NCI-H1694 treated with DMSO at 0.1 percent for 48 hours (cell line): ENCODE results near the gene FCHSD2.
"Not testable (repeated sequence)": the region's sequence is repeated elsewhere in the genome, so short reads cannot be mapped to it uniquely, and the experiment has no call there.

Experiments
- DNase-seq: peaks from one replicate; lab custom pipeline; 2025; lab: John Stamatoyannopoulos, UW

Gene FCHSD2

DNA sequence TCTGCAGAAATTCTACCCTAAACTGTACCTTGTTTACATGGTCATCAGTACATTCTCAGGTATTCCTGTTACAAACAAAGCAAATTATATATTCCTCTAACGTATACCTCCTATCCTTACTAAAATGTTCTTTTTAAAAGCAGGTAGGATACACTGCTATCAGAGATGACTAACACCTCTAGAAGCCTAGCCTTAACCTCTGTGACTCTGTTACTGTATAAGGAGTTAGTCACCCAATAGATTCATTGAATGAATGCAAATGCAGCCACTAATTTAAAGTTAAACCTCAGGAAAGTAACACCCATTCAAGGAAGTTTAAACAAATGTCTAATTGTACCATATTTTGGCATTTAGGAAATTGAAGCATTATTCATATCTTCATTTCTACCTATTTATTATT lies 82.2 kb downstream of the FCHSD2 start:
- no peak for DNase-seq

DNA sequence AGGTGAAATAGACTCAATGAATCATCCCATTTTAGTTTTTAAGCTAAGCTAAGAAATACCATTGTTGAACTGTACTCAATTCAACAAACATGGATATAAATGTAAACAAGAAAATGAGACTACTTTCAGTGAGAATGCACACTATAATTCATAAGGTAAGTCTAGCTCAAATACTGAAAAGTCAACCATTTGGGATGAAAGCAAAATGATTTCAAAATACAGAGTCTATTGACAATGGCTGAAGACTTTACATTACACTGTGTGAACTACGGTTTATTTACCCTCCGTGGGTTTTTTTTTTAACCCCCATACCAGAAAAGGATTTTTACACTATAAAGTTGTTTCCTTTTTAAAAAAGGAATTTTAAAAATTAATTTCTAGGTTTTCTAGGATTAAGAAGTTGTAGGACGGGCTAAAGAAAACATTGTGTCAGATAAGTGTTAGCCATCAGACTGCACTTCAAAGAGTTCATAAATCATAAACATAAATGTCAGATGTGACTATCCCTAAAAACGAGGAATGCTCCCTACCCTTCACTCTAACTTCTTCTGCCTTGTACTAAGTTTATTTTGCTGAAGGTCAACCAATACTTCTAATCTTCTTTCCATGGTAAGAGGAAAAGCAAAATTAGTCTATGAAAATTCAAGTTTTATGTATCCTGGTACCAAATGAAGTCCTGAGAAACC lies 83.0 kb downstream of the FCHSD2 start:
- DNase-seq: no peak

DNA sequence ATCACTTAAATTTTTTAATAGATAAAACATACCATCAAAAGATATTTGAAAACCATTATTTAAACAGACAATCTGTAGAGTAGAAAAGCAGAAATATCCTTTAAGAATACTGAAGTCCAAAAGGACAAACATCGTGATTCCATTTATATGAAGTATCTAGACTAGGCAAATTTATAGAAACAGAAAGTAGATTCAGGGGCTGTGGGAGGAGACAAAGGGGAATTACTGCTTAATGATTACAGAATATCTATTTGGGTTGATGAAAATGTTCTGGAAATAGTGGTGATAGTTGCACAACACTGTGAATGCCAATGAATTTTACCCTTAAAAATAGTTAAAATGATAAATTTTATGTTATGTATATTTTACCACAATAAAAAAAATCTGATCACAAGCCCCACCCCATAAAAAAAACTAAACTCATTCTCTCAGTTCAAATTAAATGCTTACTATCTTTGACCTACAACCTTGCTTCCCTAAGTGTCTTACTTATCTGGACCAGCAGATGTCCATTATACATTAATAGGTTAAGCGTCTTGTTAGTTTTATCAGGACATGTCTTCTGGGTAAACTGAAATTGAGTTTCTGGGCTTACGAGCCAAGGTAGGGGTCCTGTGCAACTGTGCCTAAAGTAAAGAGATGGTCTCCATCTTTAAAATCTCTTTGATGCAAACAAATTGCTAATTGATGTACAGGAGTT lies 86.3 kb downstream of the FCHSD2 start:
- DNase-seq: no peak

DNA sequence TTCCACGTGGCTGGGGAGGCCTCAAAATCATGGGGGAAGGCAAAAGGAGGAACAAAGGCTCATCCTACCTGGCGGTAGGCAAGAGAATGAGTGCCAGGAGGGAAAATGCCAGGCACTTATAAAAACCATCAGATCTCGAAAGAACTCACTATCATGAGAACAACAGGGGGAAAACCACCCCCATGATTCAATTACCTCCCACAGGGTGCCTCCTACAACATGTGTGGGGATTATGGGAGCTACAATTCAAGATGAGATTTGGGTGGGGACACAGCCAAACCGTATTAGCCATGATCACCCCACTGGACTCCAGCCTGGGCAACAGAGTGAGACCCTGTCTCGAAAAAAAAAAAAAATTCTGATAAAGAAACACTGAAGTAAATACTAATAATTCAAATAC lies 87.1 kb downstream of the FCHSD2 start:
- DNase-seq: no peak

DNA sequence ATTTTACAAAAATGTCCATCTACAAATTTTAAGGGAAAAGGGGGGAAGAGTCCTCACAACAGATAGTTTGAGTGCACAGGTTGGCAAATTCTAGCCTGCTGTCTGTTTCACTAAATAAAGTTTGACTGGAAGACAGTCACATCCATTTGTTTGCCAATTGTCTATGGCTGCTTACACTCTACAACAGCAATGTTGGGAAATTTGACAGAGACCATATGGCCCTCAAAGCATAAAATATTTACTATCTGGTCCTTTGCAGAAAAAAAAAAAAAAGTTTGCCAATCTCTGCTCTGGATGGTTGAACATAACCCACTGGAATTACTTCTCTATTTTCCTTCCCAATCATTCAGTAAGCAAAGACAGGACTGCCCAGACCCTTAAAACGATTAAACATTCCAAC lies 88.2 kb downstream of the FCHSD2 start:
- peak; percentile 4 for DNase-seq

DNA sequence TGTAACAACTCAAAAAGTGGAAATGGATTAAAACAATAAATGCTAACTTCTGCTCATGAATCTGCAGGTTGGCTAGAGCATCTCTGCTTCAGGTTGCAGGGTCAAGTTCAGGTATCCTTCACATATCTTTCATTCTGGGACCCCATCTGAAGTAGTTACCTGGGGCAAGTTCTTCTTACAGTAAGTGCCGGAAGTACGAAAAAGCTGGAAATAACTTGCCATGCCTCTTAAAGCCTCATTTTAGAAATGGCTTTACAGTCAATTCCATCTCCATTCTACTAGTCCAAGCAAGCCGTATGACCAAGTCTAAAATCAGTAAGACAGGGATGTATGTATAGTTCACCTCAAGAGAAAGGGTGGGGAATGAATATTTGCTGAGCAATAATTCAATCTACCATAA lies 93.7 kb downstream of the FCHSD2 start:
- DNase-seq: no peak

DNA sequence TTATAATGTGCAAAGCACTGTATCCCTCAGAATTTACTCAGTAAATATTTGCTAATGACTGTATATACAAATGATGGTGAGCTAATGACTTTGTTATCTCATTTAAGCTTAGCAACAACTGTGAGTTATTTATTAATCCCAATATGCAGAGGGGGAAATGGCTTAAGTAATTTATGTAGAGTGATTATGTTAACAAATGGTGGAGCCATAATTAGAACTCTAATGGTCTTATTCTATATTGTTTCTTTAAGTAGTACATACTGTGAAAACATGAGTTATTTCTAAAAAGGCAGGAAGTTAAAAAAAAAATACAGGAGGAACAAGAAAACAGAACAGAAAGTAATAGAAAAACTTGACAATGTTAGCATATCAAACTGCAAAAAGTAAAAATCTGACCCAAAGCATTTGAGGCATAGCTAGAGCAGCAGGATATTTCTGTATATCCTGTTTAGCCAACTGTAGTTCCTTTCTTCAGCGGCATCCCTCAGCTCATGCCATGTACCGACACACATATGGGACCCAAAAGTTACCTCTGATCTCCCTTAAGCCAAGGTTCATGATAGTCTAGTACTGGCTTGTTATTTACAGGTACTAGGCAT lies 94.2 kb downstream of the FCHSD2 start:
- DNase-seq: no peak

DNA sequence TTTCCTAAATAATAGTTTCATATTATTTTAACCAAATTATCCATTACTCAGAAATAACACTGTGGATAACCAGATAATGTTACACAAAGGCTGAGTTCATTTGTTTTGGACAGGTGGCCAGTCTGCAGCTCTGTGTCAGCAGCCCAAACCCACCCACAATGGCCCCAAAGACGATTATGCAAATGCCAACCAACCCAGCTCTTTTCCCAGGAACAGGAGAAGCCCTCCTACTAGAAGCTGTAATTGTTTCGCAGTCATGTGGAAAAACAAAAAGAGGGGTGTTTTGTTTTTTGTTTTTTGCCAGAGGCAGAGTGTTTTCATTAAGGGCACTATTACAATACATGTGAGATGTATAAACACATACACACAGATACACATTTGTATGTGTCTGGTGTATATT lies 102.1 kb downstream of the FCHSD2 start:
- DNase-seq: no peak

DNA sequence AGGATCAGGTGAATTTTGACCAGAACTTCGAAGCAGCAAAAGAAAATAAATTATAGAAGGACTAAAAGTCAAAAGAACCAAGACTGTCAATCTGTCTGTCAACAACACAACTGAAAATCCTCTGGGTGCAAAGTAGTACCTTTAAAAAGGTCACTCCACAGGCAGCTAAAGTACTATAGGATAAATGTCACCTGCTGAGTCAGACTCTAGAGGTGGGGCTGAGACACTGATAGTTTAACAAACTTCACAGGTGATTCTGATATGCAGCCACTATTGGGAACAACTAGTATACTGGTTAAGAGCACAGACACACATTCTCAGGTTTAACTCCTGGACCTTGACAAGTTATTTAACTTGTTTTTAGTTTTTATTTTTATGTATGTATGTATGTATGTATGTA lies 107.3 kb downstream of the FCHSD2 start:
- DNase-seq: no peak

DNA sequence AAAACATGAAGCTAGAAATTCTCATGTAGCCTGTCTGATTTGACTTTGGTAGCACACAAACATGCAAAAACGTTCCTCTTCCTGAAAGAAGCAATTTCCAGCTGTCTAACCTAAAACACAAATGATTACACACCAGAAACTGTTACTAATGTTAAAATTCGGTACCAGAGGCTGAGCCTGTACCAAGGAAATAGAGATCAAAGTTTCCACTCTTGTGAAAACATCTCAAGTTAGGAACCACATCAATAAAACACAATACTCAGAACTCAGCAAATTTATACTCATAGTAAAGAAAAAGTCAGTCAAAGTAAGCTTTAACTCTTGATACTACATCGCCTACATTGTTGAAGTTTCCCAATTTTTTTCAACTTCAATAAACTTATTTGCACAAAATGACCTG lies 107.8 kb downstream of the FCHSD2 start:
- DNase-seq: no peak

DNA sequence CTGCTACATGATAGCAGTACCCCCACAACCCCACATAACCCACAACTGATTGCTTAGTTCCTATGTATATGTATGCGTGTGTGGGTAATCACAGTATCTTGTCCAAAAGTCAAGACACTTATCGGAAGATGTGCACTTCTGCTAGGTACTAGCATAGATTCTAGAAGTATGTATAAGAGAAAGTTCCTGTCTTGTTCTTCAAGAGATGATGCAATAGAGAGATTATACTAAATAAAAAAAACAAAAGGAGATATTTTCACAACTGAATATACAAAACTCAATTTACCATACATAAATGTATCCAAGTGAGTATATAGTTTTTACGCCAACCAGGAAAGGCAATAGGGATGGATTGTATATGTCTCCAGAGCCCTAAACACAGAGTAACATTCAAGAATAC lies 112.0 kb downstream of the FCHSD2 start:
- no peak for DNase-seq

DNA sequence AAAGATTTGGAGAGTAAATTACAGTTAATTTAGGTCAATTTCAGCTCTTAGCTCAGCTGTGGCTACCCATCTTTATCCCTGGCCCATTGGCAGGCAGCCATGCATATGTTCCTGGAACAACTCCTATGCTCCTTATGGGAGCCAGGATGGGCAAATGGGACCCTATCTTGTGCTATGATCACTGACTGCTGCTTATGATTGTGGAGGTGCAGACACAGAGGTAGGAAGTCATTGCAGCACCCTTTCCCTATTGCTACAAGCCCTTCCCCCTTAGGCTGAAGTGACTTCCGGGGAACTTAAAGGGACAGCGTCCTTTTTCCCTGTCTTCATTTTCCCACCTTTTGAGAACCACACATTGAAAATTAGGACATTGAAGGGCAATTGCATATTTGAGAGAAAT lies 112.7 kb downstream of the FCHSD2 start:
- DNase-seq: no peak

DNA sequence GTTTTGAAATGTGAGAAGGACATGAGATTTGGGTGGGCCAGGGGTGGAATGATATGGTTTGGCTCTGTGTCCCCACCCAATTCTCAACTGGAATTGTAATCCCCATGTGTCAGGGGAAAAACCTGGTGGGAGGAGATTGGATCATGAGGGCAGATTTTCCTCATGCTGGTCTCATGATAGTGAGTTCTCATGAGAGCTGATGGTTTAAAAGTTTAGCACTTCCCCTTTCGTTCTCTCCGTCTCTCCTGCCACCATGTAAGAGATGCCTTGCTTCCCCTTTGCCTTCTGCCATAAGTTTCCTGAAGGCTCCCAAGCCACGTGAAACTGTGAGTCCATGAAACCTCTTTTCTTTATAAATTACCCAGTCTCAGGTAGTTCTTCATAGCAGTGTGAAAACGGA lies 113.5 kb downstream of the FCHSD2 start:
- DNase-seq: no peak

DNA sequence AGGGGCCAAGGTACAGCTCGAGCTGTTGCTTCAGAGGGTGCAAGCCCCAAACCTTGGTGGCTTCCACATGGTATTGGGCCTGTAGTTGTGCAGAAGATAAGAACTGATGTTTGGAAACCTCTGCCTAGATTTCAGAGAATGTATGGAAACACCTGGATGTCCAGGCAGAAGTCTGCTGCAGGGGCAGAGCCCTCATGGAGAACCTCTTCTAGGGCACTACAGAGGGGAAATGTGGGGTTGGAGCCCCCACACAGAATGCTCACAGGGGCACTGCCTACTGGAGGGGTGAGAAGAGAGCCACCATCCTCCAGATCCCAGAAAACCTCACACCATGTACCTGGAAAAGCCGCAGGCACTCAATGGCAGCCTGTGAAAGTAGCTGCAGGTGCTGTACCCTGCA lies 114.3 kb downstream of the FCHSD2 start:
- not testable (repeated sequence) for DNase-seq

DNA sequence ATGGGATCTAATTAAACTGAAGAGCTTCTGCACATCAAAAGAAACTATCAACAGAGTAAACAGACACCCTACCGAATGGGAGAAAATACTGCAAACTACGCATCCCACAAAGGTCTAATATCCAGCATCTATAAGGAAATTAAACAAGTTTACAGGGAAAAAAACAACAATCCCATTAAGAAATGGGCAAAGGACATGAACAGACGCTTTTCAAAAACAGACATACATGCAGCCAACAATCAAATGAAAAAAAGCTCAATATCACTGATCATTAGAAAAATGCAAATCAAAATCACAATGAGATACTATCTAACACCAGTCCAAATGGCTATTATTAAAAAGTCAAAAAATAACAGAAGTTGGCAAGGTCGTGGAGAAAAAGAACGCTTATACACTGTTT lies 117.5 kb downstream of the FCHSD2 start:
- DNase-seq: no peak

DNA sequence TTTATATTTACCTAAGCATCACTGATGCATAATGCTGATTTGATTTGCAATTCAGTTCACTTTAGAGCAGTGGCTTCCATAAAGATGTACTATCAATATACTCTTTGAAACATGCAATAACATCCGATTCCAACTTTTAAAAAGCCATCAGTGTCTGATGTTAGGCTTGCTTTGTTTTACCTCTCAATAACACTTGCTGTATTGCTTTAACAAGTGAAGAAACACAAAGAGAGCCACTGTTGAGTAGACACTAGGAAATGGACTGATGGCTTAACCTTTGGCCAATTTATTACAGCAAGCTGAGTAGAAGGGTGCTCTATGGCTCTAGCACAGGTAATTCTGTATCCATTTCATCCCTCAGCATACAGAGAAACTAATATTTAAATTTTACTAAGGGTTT lies 122.1 kb downstream of the FCHSD2 start:
- DNase-seq: no peak

DNA sequence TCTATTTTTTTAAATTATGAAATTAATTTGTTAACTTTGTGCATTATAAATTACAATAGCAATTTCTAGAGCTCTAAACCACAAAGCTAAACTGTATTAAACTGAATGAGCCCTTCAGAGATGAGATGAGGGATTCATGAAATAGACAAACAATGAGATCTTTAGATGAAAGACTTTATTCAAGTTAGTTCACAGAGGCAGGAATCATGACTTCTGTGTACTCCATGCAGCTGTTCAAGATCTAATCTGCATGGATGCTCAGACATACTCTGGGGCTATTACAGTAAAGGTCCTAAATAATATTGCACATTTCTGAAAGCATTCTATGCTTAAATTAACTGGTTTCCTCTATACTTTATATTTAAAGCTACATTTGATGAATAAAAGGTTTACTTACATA lies 122.7 kb downstream of the FCHSD2 start:
- no peak for DNase-seq

DNA sequence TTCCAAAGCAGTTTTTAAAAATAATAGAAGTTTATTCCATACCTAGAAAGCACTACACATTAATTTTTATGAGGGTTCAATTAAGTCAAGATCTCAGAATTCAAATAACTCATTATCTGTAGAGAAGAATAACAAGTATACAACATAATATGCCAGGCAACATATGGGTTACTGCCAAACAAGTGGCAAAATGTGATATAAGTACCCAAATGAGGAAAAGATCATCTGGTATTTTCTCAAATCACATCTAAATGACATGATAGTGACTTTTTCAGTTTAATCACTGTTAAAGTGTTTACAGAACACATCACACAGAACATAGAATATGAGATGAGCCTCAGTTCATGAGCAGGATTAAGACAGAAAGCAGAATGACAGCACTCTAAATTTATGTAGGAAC lies 123.3 kb downstream of the FCHSD2 start:
- DNase-seq: no peak

DNA sequence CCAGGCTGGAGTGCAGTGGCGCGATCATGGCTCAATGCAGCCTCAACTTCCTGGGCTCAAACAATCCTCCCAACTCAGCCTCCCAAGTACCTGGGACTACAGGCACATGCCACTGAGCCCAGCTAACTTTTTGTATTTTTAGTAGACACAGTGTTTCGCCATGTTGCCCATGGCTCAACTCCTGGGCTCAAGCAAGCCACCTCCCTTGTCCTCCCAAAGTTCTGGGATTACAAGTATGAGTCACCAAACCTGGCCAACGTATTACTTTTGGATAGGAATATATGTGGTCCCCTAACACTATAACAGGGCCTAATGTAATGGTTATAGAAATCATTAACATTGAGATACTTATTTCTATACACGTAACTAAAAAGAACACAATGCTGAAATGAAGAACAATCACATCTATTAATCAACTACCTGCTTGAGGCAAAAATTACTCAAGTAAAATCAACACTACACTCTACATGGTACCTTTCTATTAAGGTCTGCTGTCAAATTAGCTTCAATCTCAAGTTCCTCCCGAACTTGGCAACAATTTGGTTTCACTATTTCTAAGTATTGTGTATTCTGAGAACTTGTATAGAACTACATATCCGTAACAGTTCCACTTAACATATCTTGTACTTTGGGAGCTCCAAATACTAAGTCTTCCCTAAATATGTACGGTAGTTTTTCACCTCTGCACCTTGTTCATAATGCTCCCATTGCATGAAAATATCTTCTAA lies 124.9 kb downstream of the FCHSD2 start:
- no peak for DNase-seq

DNA sequence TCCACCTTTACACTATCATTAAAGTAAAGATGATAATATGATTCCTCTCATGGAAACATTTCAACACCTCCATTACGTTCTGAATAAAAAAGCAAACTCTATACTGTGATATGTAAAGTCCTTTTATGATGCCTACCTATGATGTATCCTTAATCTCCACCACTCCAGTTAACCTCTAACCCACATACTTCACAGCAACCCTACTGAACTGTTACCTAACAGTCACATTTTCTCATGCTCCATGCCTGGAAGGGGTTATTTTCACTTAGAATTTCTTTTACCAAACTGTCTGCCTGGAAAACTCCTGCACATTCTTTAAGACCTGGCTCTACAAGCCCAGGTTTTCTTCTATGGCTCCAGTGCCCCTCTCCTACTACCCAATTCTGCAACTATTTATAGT lies 129.1 kb downstream of the FCHSD2 start:
- DNase-seq: no peak

DNA sequence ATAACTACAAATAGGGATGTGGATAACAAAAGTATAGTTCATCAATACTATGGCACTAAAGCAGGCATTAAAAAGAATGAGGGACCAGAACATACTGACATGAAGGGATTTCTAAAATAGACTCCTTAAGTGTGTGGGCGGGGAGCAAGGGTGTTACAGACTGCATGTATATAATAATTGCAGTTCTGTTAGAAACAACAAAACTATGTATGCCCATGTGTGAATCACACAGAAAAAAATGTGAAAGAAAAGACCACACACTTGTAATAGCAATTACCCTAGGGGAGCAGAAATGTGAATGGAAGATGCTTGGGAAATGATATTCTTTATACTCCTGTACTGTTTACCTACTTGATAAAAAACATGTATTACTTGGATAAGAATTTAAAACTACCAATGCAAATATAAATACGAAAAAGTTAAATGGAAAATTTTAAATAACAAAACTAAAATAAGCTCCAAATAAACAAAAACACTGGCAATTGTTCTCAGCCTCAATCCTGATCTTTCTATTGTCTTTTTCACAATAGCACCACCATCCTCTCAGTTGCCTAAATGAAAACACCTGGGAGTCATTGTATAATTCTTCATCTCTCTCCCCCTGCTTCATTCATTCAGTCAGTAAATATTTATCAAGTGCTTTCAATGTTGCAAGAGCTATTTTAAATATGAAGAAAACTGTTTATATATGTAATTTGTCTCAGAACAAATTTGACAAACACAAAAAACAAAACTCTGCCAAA lies 129.8 kb downstream of the FCHSD2 start:
- DNase-seq: no peak

DNA sequence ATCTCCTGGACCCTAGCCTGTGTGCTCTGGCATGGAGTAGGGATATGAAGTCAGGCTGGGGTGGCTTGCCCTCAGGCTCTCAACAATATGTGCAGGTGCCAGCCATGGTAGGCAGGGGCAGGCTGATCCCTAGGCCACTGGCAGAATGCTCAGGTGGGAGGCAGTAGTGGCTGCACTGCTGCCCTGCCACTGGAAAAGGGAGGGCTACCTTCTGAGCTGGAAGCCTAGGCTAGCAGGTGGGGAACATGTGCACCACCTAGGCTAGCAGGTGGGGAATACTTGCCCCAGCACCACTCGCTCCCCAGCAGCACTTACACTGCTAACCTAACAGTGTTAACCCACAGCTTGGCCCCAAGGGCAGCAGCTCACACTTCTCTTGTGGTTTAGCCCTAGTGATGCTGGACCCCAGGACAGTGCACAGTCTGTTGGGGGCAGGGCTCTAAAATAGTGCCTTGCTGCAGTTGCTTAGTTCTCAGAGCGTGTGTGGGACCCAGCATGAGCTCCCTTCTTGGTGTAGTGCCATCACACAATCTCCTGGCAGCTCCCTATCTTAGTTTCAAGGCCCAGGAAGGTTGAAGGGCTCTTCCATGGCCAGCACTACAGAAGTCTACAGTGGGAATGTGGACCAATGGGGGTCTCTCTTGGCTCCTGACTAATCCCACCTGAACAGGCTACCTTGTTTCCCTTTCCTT lies 130.8 kb downstream of the FCHSD2 start:
- no peak for DNase-seq
